Embryonic facial prominence (tissue), 1 donor: ENCODE results near the gene VAPA.

ENCODE experiments used
- DNase-seq: peaks from one replicate; pipeline ENCODE4 v3.0.0-alpha.2; 2016; ENCODE audit errors: extremely low spot score

The VAPA gene

DNA sequence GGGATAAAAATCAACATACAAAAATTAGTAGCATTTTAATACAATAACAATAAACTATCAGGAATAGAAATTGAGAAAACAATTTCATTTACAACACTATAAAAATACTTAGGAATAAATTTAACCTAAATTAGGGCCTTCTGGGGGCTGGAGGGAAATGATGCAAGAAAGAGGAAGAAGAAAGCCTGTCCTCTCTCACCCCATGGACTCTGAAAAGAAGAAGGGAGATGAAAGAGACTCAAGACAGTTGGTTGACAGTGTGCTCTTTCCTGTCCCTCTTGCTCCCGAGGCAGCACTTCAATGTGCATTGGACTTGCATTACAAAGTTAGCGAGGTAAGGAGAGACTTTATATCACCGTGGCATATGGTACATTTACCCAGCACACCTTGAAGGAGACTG lies 88.5 kb downstream of the VAPA start:
- no peak for DNase-seq

DNA sequence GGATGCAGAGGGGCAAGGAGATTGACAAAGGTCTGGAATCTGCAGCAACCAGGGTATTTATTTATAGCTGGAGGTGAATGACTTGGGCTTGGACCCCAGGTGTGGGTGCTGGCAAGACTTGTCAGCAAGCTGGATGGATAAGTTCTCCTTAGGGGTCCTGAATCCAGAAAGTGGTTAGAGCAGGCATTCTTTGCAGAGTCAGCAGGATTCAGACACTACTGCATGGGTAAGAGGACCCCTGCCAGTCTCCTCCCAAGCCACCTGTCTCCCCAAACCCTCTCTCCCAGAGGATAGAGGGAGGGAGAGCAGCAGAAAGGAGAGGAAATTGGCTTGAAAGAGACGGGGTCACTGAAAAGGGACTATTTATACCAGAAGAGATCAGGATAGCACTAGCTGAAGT lies 89.5 kb downstream of the VAPA start:
- no peak for DNase-seq

DNA sequence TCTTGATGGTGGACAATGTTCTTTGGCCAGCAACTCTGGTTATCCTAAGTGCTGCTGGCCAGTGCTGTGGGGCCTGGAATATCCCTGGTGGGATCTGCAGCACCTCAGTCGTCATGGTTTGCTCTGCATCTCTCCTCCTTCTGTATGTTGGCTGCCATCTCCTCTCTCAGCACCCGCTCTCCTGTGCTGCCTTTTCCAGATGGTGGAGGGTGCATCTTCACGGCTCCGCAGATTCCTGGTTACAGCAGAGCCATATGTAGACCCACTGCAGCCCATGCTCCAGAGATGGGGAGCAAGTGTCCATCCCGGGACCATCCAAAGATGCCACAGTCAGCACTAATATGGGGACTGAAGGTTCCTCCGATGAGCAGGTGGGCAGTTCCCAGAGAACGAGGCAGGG lies 90.0 kb downstream of the VAPA start:
- no peak for DNase-seq

DNA sequence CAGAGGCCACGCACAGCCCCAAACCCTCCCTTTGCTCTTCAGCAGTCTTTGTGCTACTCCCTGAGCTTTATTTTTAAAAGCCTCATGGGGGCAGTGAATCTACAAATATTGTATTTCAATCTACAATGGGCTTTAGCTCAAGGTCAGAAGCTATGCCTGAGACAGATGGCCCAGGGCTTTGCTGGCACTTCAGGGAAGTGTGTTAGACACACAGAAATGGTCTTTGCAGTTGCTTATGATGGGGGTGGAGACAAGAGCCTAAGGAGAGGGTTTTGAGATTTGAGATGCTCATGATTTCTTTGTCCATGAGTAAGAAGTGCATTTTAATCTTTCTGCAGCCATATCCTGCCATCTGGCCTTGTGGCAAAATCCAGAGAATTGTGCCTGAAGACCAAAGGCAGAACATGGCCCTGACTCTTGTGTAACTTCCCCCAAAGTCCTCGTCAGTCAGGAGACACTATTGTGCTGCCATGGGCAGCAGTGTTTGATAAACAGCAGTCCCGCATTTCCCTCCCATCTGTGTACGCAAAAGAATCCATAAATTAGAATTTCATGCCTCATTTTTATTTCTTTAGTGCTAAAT lies 92.6 kb downstream of the VAPA start:
- DNase-seq = no peak

DNA sequence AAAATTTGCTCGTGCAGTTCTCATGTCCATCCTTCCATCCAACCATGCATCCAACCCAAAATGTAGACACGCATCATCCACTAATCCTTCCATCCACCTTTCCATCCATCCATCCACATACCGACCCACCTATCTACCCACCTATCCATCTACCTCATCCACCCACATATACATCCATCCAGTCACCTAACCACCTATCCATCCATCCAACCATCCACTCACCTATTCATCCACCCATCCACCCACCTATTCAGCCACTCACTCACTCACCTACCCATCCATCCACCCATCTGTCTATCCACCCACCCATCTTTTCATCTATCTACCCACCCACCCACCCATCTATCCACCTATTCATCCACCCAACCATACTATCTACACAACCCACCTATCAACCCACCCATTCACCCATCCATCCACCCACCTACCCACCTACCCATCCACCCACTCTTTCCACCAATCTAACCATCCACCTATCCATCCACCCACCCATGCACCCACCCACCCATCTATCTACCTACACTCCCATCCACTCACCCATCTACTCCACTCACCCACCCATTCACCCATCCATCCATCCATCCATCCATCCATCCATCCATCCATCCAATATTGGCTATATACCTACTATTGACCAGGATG lies 94.3 kb downstream of the VAPA start:
- DNase-seq = no peak
